DMS153 treated with DMSO at 0.1 percent for 48 hours (cell line): ENCODE results near the gene ZPR1.

Experiments used
- DNase-seq: peaks from one replicate; lab custom pipeline; 2025; ENCODE audit not compliant: unreplicated experiment; lab: John Stamatoyannopoulos, UW

ZPR1 gene

GRCh38 chr11:116792869-116793771, 5.3 kb upstream of the ZPR1 start:
- no peak for DNase-seq

GRCh38 chr11:116792144-116792868, 4.5 kb upstream of the ZPR1 start:
- DNase-seq: no peak

- no peak for DNase-seq
Observed at GRCh38 chr11:116791813-116792143, 4.0 kb upstream of the ZPR1 start, which contains the start of gene APOA5. TSS of gene APOA5 (minus strand) at chr11:116791879. CDS start at chr11:116791860, 19 bp downstream.

- DNase-seq: peak; percentile 49
Observed at GRCh38 chr11:116791002-116791812, 3.4 kb upstream of the ZPR1 start.

GRCh38 chr11:116790167-116791001, 2.6 kb upstream of the ZPR1 start:
- DNase-seq: no peak

- no peak for DNase-seq
Observed at GRCh38 chr11:116788975-116789374, 1.2 kb upstream of the ZPR1 start.

GRCh38 chr11:116788534-116788933, 711 bp upstream of the ZPR1 start:
- no peak for DNase-seq

GRCh38 chr11:116787436-116787785, 412 bp downstream of the ZPR1 start:
- no peak for DNase-seq

- no peak for DNase-seq
Observed at GRCh38 chr11:116786966-116787365, 857 bp downstream of the ZPR1 start.

GRCh38 chr11:116786326-116786725, 1.5 kb downstream of the ZPR1 start:
- DNase-seq: no peak

- DNase-seq: no peak
Observed at GRCh38 chr11:116782728-116783127, 5.1 kb downstream of the ZPR1 start.

- no peak for DNase-seq
Observed at GRCh38 chr11:116778556-116778955, 9.3 kb downstream of the ZPR1 start.

- no peak for DNase-seq
Observed at GRCh38 chr11:116777056-116777455, 10.8 kb downstream of the ZPR1 start.

- DNase-seq: no peak
Observed at GRCh38 chr11:116776522-116776984, 11.3 kb downstream of the ZPR1 start.

- no peak for DNase-seq
Observed at GRCh38 chr11:116775975-116776374, 11.8 kb downstream of the ZPR1 start.

- no peak for DNase-seq
Observed at GRCh38 chr11:116774661-116775060, 13.2 kb downstream of the ZPR1 start.

GRCh38 chr11:116773203-116774097, 14.4 kb downstream of the ZPR1 start:
- peak; percentile 56 for DNase-seq

GRCh38 chr11:116772443-116773202, 15.2 kb downstream of the ZPR1 start, which contains the start of gene BUD13:
TSS of gene BUD13 (minus strand) at chr11:116772987. CDS start at chr11:116772964, 23 bp downstream.
- DNase-seq: peak; percentile 76

GRCh38 chr11:116771935-116772334, 15.9 kb downstream of the ZPR1 start:
- no peak for DNase-seq
